Endothelial cell of umbilical vein (primary cell): ENCODE results near the gene DERL2.

Experiments
- EZH2 ChIP-seq: IDR thresholded peaks from 2 replicates; pipeline ENCODE4 v1.6.1; 2012; ENCODE audit warnings: borderline replicate concordance, low read depth, mild to moderate bottlenecking, moderate library complexity, low read length, inconsistent platforms; ENCODE audit not compliant: severe bottlenecking
- POLR2AphosphoS5 ChIP-seq: IDR thresholded peaks from 2 replicates; pipeline ENCODE4 v1.6.1; 2012; ENCODE audit warnings: low read depth, mild to moderate bottlenecking, control low read depth, low read length, moderate library complexity; ENCODE audit not compliant: insufficient read depth

DNA sequence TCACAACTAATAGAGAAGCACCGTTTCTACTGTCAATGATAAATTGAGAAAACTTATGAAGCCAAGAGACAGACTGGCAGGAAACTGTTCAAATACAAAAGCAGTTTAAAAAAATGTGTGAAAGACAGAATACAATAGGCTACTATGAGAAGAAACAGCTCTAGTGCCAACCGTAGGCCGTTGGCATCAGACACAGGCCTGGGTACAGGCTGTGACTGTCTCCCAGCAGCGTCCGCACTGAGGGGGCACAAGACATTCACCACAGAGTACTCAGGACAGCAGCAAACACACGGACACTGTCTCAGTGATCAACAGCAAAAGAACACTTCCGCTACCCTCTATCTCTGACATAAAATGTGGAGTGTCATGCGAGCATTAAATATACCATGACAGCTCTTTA is 39.2 kb downstream of the DERL2 start:
- TF ChIP-seq EZH2 (no peak), POLR2AphosphoS5 (no peak)
